H9 (cell line): Measurements from ENCODE around the gene RSPH9. TPM values are rescaled to one million over a fixed set of nuclear protein-coding genes. Genes with fewer than 3 reads are reported as not detected.

Source experiments
- DNase-seq: peaks from one replicate; pipeline ENCODE4 v3.0.0-alpha.2; 2017
- H2AFZ ChIP-seq: one replicate; pipeline ENCODE4 v1.6.1; 2013; ENCODE audit warnings: mild to moderate bottlenecking, low read length, control low read depth, moderate library complexity
- H2AK5ac ChIP-seq: 2 replicates; pipeline ENCODE4 v1.6.1; 2013; ENCODE audit warnings: low read length, control low read depth, mixed read lengths; ENCODE audit not compliant: insufficient read length
- H2BK120ac ChIP-seq: one replicate; pipeline ENCODE4 v1.6.1; 2013; ENCODE audit warnings: low read depth, mild to moderate bottlenecking, low read length, control low read depth, inconsistent platforms; ENCODE audit not compliant: poor library complexity, severe bottlenecking
- H2BK12ac ChIP-seq: 2 replicates; pipeline ENCODE4 v1.6.1; 2013; ENCODE audit warnings: low read length, control low read depth, mixed read lengths, low read depth; ENCODE audit not compliant: insufficient read length
- H2BK15ac ChIP-seq: 2 replicates; pipeline ENCODE4 v1.6.1; 2013; ENCODE audit warnings: low read depth, low read length, control low read depth
- H2BK20ac ChIP-seq: one replicate; pipeline ENCODE4 v1.6.1; 2013; ENCODE audit warnings: low read depth, mild to moderate bottlenecking, low read length, control low read depth, inconsistent platforms; ENCODE audit not compliant: poor library complexity, severe bottlenecking
- H2BK5ac ChIP-seq: 2 replicates; pipeline ENCODE4 v1.6.1; 2013; ENCODE audit warnings: low read length, control low read depth, mixed read lengths; ENCODE audit not compliant: insufficient read length
- H3K14ac ChIP-seq: 2 replicates; pipeline ENCODE4 v1.6.1; 2013; ENCODE audit warnings: low read length, control low read depth; ENCODE audit not compliant: insufficient read depth
- H3K18ac ChIP-seq: 2 replicates; pipeline ENCODE4 v1.6.1; 2013; ENCODE audit warnings: low read depth, mild to moderate bottlenecking, mixed read lengths, low read length, control low read depth; ENCODE audit not compliant: insufficient read length
- H3K23ac ChIP-seq: 2 replicates; pipeline ENCODE4 v1.6.1; 2013; ENCODE audit warnings: low read length, control low read depth, mixed read lengths, low read depth; ENCODE audit not compliant: insufficient read length
- H3K23me2 ChIP-seq: 2 replicates; pipeline ENCODE4 v1.6.1; 2013; ENCODE audit warnings: low read depth, mild to moderate bottlenecking, mixed read lengths, low read length, control low read depth; ENCODE audit not compliant: insufficient read length, poor library complexity, severe bottlenecking
- H3K27ac ChIP-seq: 2 replicates; pipeline ENCODE4 v1.5.1; 2013; ENCODE audit warnings: low read length, control low read depth, mixed read lengths, low read depth; ENCODE audit not compliant: insufficient read length
- H3K27me3 ChIP-seq: 2 replicates; pipeline ENCODE4 v1.6.1; 2013; ENCODE audit warnings: low read length, control low read depth, inconsistent platforms; ENCODE audit not compliant: insufficient read depth
- H3K4ac ChIP-seq: 2 replicates; pipeline ENCODE4 v1.6.1; 2013; ENCODE audit warnings: low read depth, mild to moderate bottlenecking, control low read depth, inconsistent platforms, low read length, moderate library complexity
- H3K4me1 ChIP-seq: 2 replicates; pipeline ENCODE4 v1.6.1; 2013; ENCODE audit warnings: low read length, control low read depth, inconsistent platforms; ENCODE audit not compliant: insufficient read depth
- H3K4me2 ChIP-seq: 2 replicates; pipeline ENCODE4 v1.6.1; 2013; ENCODE audit warnings: low read length, control low read depth, mixed read lengths; ENCODE audit not compliant: insufficient read length, insufficient read depth
- H3K56ac ChIP-seq: 2 replicates; pipeline ENCODE4 v1.6.1; 2013; ENCODE audit warnings: low read depth, mild to moderate bottlenecking, mixed read lengths, low read length, control low read depth; ENCODE audit not compliant: insufficient read length
- H3K79me1 ChIP-seq: 2 replicates; pipeline ENCODE4 v1.6.1; 2013; ENCODE audit warnings: low read depth, mild to moderate bottlenecking, moderate library complexity, low read length, control low read depth, inconsistent platforms; ENCODE audit not compliant: insufficient read depth, poor library complexity, severe bottlenecking
- H3K79me2 ChIP-seq: 2 replicates; pipeline ENCODE4 v1.6.1; 2013; ENCODE audit warnings: low read length, control low read depth, inconsistent platforms; ENCODE audit not compliant: insufficient read depth
- H3K9ac ChIP-seq: 2 replicates; pipeline ENCODE4 v1.6.1; 2013; ENCODE audit warnings: low read length, control low read depth, mixed read lengths; ENCODE audit not compliant: insufficient read length; ENCODE audit errors: extremely low read depth
- H3K9me3 ChIP-seq: one replicate; pipeline ENCODE4 v1.6.1; 2013; ENCODE audit warnings: low read depth, low read length, inconsistent platforms; ENCODE audit not compliant: control insufficient read depth
- H3T11ph ChIP-seq: one replicate; pipeline ENCODE4 v1.6.1; 2013; ENCODE audit warnings: mild to moderate bottlenecking, low read length, control low read depth, inconsistent platforms
- H4K20me1 ChIP-seq: one replicate; pipeline ENCODE4 v1.6.1; 2013; ENCODE audit not compliant: control insufficient read depth, insufficient read length, insufficient read depth
- H4K5ac ChIP-seq: 2 replicates; pipeline ENCODE4 v1.6.1; 2013; ENCODE audit warnings: low read depth, mild to moderate bottlenecking, mixed read lengths, low read length, control low read depth; ENCODE audit not compliant: insufficient read length
- H4K8ac ChIP-seq: replicated peaks from 2 replicates; pipeline ENCODE4 v1.6.1; 2013; ENCODE audit warnings: low read length, control low read depth, mixed read lengths, low read depth; ENCODE audit not compliant: insufficient read length
- H4K91ac ChIP-seq: 2 replicates; pipeline ENCODE4 v1.6.1; 2013; ENCODE audit warnings: low read depth, mild to moderate bottlenecking, moderate library complexity, mixed read lengths, low read length, control low read depth; ENCODE audit not compliant: insufficient read length
- H3K27ac Mint-ChIP-seq, 3 experiments: 2 replicates in 2 of 3; 3 replicates in 1 of 3; pipeline ENCODE4 v1.8.0; 2020 to 2021; ENCODE audit warnings: mixed read lengths in 3 of 3, mild to moderate bottlenecking in 1 of 3, moderate library complexity in 1 of 3
- H3K27me3 Mint-ChIP-seq: 2 replicates; pipeline ENCODE4 v1.8.0; 2021; ENCODE audit warnings: low read depth, mild to moderate bottlenecking, moderate library complexity, mixed read lengths
- H3K36me3 Mint-ChIP-seq, 3 experiments: 2 replicates in 2 of 3; 3 replicates in 1 of 3; pipeline ENCODE4 v1.8.0; 2020 to 2021; ENCODE audit warnings: low read depth in 3 of 3, mixed read lengths in 3 of 3; ENCODE audit not compliant: insufficient read depth in 1 of 3
- H3K4me1 Mint-ChIP-seq, 2 experiments: 2 replicates each; pipeline ENCODE4 v1.8.0; 2020; ENCODE audit warnings: mixed read lengths in 2 of 2
- H3K4me3 Mint-ChIP-seq, 2 experiments: 2 replicates in 1 of 2; 3 replicates in 1 of 2; pipeline ENCODE4 v1.8.0; 2020 to 2021; ENCODE audit warnings: mild to moderate bottlenecking in 2 of 2, mixed read lengths in 2 of 2, moderate library complexity in 1 of 2
- H3K9me3 Mint-ChIP-seq, 2 experiments: 2 replicates in 1 of 2; 3 replicates in 1 of 2; pipeline ENCODE4 v1.8.0; 2020; ENCODE audit warnings: mild to moderate bottlenecking in 2 of 2, mixed read lengths in 2 of 2, moderate library complexity in 1 of 2
- CTCF ChIP-seq: fragments of 200-600 bp; sonication (generic); conservative IDR thresholded peaks from 3 replicates; pipeline ENCODE4 v1.8.0; 2021; ENCODE audit warnings: antibody characterized with exemption, mild to moderate bottlenecking
- WGBS: extraction: QIAGEN DNeasy Blood & Tissue Kit; methylation state at CpG from one replicate; pipeline ENCODE4 v1.1.7; 2013; ENCODE audit warnings: missing lambda C conversion rate, low lambda C conversion rate, mixed read lengths; ENCODE audit not compliant: insufficient read length; ENCODE audit errors: extremely low coverage; 5-methylcytosine and 5-hydroxymethylcytosine counted together
- total RNA-seq: library from RNA; stranded (reverse); gene quantifications from 2 replicates; pipeline ENCODE4 v1.2.1, GENCODE V29; 2021

Gene RSPH9
- total RNA-seq, 1 experiment from 2014 or later: 0.39 TPM

GRCh38 chr6:43609402-43609801 is 35.4 kb upstream of the RSPH9 start:
- Histone ChIP-seq H3K27ac (no peak overlapping the region), H4K8ac (no peak overlapping the region), H3T11ph (no peak overlapping the region), H2BK120ac (no peak overlapping the region), H3K4me2 (no peak overlapping the region), H3K56ac (no peak overlapping the region), H2BK15ac (no peak overlapping the region), H2BK5ac (no peak overlapping the region), H3K14ac (no peak overlapping the region), H3K9me3 (no peaks in the 10 kb centered on the region), H2BK12ac (no peak overlapping the region), H3K27me3 (no peaks in the 10 kb centered on the region), H4K91ac (no peak overlapping the region), H3K79me1 (no peaks in the 10 kb centered on the region), H4K5ac (no peak overlapping the region), H3K9ac (no peak overlapping the region), H2AFZ (no peak overlapping the region), H2AK5ac (no peak overlapping the region), H3K18ac (no peak overlapping the region), H3K4ac (no peak overlapping the region), H3K23ac (no peak overlapping the region), H2BK20ac (no peak overlapping the region), H4K20me1 (no peaks in the 10 kb centered on the region), H3K4me1 (no peaks in the 10 kb centered on the region), H3K79me2 (no peaks in the 10 kb centered on the region), H3K23me2 (no peaks in the 10 kb centered on the region)
- no peak for DNase-seq
- Mint-ChIP-seq H3K36me3 (peaks cover 0 to 44% (median 28%) of the 10 kb centered on the region in 3 experiments; a peak in 4 of 7 replicates), H3K27ac (no peak overlapping the region), H3K4me3 (no peak overlapping the region), H3K9me3 (no peaks in the 10 kb centered on the region), H3K4me1 (no peaks in the 10 kb centered on the region), H3K27me3 (no peaks in the 10 kb centered on the region)
- WGBS: no CpG with 5 or more reads among the region's 1 CpG
- TF ChIP-seq CTCF: no peak
